H9 (cell line): ENCODE measurements around the gene ITPKB. TPM values are rescaled to one million over a fixed set of nuclear protein-coding genes. Genes with fewer than 3 reads are reported as not detected.

Experiments
- DNase-seq: peaks from one replicate; pipeline ENCODE4 v3.0.0-alpha.2; 2017
- H2AFZ ChIP-seq: one replicate; pipeline ENCODE4 v1.6.1; 2013; ENCODE audit warnings: mild to moderate bottlenecking, low read length, control low read depth, moderate library complexity
- H2AK5ac ChIP-seq: 2 replicates; pipeline ENCODE4 v1.6.1; 2013; ENCODE audit warnings: low read length, control low read depth, mixed read lengths; ENCODE audit not compliant: insufficient read length
- H2BK120ac ChIP-seq: one replicate; pipeline ENCODE4 v1.6.1; 2013; ENCODE audit warnings: low read depth, mild to moderate bottlenecking, low read length, control low read depth, inconsistent platforms; ENCODE audit not compliant: poor library complexity, severe bottlenecking
- H2BK12ac ChIP-seq: 2 replicates; pipeline ENCODE4 v1.6.1; 2013; ENCODE audit warnings: low read length, control low read depth, mixed read lengths, low read depth; ENCODE audit not compliant: insufficient read length
- H2BK15ac ChIP-seq: 2 replicates; pipeline ENCODE4 v1.6.1; 2013; ENCODE audit warnings: low read depth, low read length, control low read depth
- H2BK20ac ChIP-seq: one replicate; pipeline ENCODE4 v1.6.1; 2013; ENCODE audit warnings: low read depth, mild to moderate bottlenecking, low read length, control low read depth, inconsistent platforms; ENCODE audit not compliant: poor library complexity, severe bottlenecking
- H2BK5ac ChIP-seq: 2 replicates; pipeline ENCODE4 v1.6.1; 2013; ENCODE audit warnings: low read length, control low read depth, mixed read lengths; ENCODE audit not compliant: insufficient read length
- H3K14ac ChIP-seq: 2 replicates; pipeline ENCODE4 v1.6.1; 2013; ENCODE audit warnings: low read length, control low read depth; ENCODE audit not compliant: insufficient read depth
- H3K18ac ChIP-seq: 2 replicates; pipeline ENCODE4 v1.6.1; 2013; ENCODE audit warnings: low read depth, mild to moderate bottlenecking, mixed read lengths, low read length, control low read depth; ENCODE audit not compliant: insufficient read length
- H3K23ac ChIP-seq: 2 replicates; pipeline ENCODE4 v1.6.1; 2013; ENCODE audit warnings: low read length, control low read depth, mixed read lengths, low read depth; ENCODE audit not compliant: insufficient read length
- H3K23me2 ChIP-seq: 2 replicates; pipeline ENCODE4 v1.6.1; 2013; ENCODE audit warnings: low read depth, mild to moderate bottlenecking, mixed read lengths, low read length, control low read depth; ENCODE audit not compliant: insufficient read length, poor library complexity, severe bottlenecking
- H3K27ac ChIP-seq: 2 replicates; pipeline ENCODE4 v1.5.1; 2013; ENCODE audit warnings: low read length, control low read depth, mixed read lengths, low read depth; ENCODE audit not compliant: insufficient read length
- H3K27me3 ChIP-seq: 2 replicates; pipeline ENCODE4 v1.6.1; 2013; ENCODE audit warnings: low read length, control low read depth, inconsistent platforms; ENCODE audit not compliant: insufficient read depth
- H3K4ac ChIP-seq: 2 replicates; pipeline ENCODE4 v1.6.1; 2013; ENCODE audit warnings: low read depth, mild to moderate bottlenecking, control low read depth, inconsistent platforms, low read length, moderate library complexity
- H3K4me1 ChIP-seq: 2 replicates; pipeline ENCODE4 v1.6.1; 2013; ENCODE audit warnings: low read length, control low read depth, inconsistent platforms; ENCODE audit not compliant: insufficient read depth
- H3K4me2 ChIP-seq: 2 replicates; pipeline ENCODE4 v1.6.1; 2013; ENCODE audit warnings: low read length, control low read depth, mixed read lengths; ENCODE audit not compliant: insufficient read length, insufficient read depth
- H3K56ac ChIP-seq: 2 replicates; pipeline ENCODE4 v1.6.1; 2013; ENCODE audit warnings: low read depth, mild to moderate bottlenecking, mixed read lengths, low read length, control low read depth; ENCODE audit not compliant: insufficient read length
- H3K79me1 ChIP-seq: 2 replicates; pipeline ENCODE4 v1.6.1; 2013; ENCODE audit warnings: low read depth, mild to moderate bottlenecking, moderate library complexity, low read length, control low read depth, inconsistent platforms; ENCODE audit not compliant: insufficient read depth, poor library complexity, severe bottlenecking
- H3K79me2 ChIP-seq: 2 replicates; pipeline ENCODE4 v1.6.1; 2013; ENCODE audit warnings: low read length, control low read depth, inconsistent platforms; ENCODE audit not compliant: insufficient read depth
- H3K9ac ChIP-seq: 2 replicates; pipeline ENCODE4 v1.6.1; 2013; ENCODE audit warnings: low read length, control low read depth, mixed read lengths; ENCODE audit not compliant: insufficient read length; ENCODE audit errors: extremely low read depth
- H3K9me3 ChIP-seq: one replicate; pipeline ENCODE4 v1.6.1; 2013; ENCODE audit warnings: low read depth, low read length, inconsistent platforms; ENCODE audit not compliant: control insufficient read depth
- H3T11ph ChIP-seq: one replicate; pipeline ENCODE4 v1.6.1; 2013; ENCODE audit warnings: mild to moderate bottlenecking, low read length, control low read depth, inconsistent platforms
- H4K20me1 ChIP-seq: one replicate; pipeline ENCODE4 v1.6.1; 2013; ENCODE audit not compliant: control insufficient read depth, insufficient read length, insufficient read depth
- H4K5ac ChIP-seq: 2 replicates; pipeline ENCODE4 v1.6.1; 2013; ENCODE audit warnings: low read depth, mild to moderate bottlenecking, mixed read lengths, low read length, control low read depth; ENCODE audit not compliant: insufficient read length
- H4K8ac ChIP-seq: replicated peaks from 2 replicates; pipeline ENCODE4 v1.6.1; 2013; ENCODE audit warnings: low read length, control low read depth, mixed read lengths, low read depth; ENCODE audit not compliant: insufficient read length
- H4K91ac ChIP-seq: 2 replicates; pipeline ENCODE4 v1.6.1; 2013; ENCODE audit warnings: low read depth, mild to moderate bottlenecking, moderate library complexity, mixed read lengths, low read length, control low read depth; ENCODE audit not compliant: insufficient read length
- H3K27ac Mint-ChIP-seq, 3 experiments: 2 replicates in 2 of 3; 3 replicates in 1 of 3; pipeline ENCODE4 v1.8.0; 2020 to 2021; ENCODE audit warnings: mixed read lengths in 3 of 3, mild to moderate bottlenecking in 1 of 3, moderate library complexity in 1 of 3
- H3K27me3 Mint-ChIP-seq: 2 replicates; pipeline ENCODE4 v1.8.0; 2021; ENCODE audit warnings: low read depth, mild to moderate bottlenecking, moderate library complexity, mixed read lengths
- H3K36me3 Mint-ChIP-seq, 3 experiments: 2 replicates in 2 of 3; 3 replicates in 1 of 3; pipeline ENCODE4 v1.8.0; 2020 to 2021; ENCODE audit warnings: low read depth in 3 of 3, mixed read lengths in 3 of 3; ENCODE audit not compliant: insufficient read depth in 1 of 3
- H3K4me1 Mint-ChIP-seq, 2 experiments: 2 replicates each; pipeline ENCODE4 v1.8.0; 2020; ENCODE audit warnings: mixed read lengths in 2 of 2
- H3K4me3 Mint-ChIP-seq, 2 experiments: 2 replicates in 1 of 2; 3 replicates in 1 of 2; pipeline ENCODE4 v1.8.0; 2020 to 2021; ENCODE audit warnings: mild to moderate bottlenecking in 2 of 2, mixed read lengths in 2 of 2, moderate library complexity in 1 of 2
- H3K9me3 Mint-ChIP-seq, 2 experiments: 2 replicates in 1 of 2; 3 replicates in 1 of 2; pipeline ENCODE4 v1.8.0; 2020; ENCODE audit warnings: mild to moderate bottlenecking in 2 of 2, mixed read lengths in 2 of 2, moderate library complexity in 1 of 2
- WGBS: extraction: QIAGEN DNeasy Blood & Tissue Kit; methylation state at CpG from one replicate; pipeline ENCODE4 v1.1.7; 2013; ENCODE audit warnings: missing lambda C conversion rate, low lambda C conversion rate, mixed read lengths; ENCODE audit not compliant: insufficient read length; ENCODE audit errors: extremely low coverage; 5-methylcytosine and 5-hydroxymethylcytosine counted together
- total RNA-seq: library from RNA; stranded (reverse); gene quantifications from 2 replicates; pipeline ENCODE4 v1.2.1, GENCODE V29; 2021
- TF ChIP-seq, protein P1 (sequence below): fragments of 200-600 bp; sonication (generic); conservative IDR thresholded peaks from 3 replicates; pipeline ENCODE4 v1.8.0; 2021; ENCODE audit warnings: antibody characterized with exemption, mild to moderate bottlenecking

Gene ITPKB
- total RNA-seq, 1 experiment from 2014 or later = 3.8 TPM

DNA sequence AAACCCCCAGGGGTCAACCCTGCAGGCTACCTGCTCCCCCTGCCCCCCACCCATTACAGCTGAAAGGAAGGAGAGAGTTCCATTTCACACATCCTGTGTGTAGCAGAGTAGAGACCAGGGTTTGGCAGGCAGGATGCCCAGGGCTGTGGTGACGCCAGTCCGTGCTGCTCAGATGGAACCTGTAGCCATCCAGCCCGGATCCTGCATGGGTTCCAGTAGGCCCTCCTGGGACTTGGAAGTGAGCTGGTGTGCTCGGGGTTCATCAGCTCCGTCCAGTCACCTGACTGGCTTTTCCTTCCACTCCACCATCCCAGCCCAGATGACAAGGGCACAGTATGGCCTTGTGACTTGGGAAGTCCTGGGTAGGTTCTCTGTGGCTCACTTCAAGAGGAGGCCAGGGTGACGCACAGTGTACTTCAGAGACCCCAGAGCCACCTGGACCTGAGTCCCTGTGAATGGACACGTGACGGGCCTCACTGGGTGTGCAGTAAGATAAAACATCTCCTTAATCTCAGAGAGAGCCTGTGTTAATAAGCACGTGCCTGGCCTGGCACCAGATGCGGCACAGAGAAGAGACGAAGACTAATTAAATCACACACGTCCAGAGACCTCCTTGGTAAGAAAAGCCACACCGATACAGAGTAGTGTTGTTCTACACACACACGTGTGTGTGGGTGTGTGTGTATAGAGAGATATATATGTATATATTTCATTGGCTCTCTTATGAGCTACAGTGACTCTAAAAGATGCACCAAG is 16.0 kb downstream of the ITPKB start:
- H2AK5ac ChIP-seq = no peak overlapping the region
- H3K27me3 ChIP-seq = no peaks in the 10 kb centered on the region
- H2BK20ac ChIP-seq = no peak overlapping the region
- no peaks in the 10 kb centered on the region for H3K79me1 ChIP-seq
- no peaks in the 10 kb centered on the region for H3K79me2 ChIP-seq
- no CpG with 5 or more reads among the region's 14 CpGs for WGBS
- H2BK12ac ChIP-seq = no peak overlapping the region
- H2BK120ac ChIP-seq = no peak overlapping the region
- no peak overlapping the region for H4K5ac ChIP-seq
- H4K91ac ChIP-seq = peak overlapping the region; percentile 4
- H3K14ac ChIP-seq = peak overlapping the region; percentile 41; the same call in 1 of the 2 replicates
- H2BK5ac ChIP-seq = no peak overlapping the region
- H3K4me1 Mint-ChIP-seq = peaks cover 50 to 51% of the 10 kb centered on the region in 2 experiments
- no peak overlapping the region for H2BK15ac ChIP-seq
- no peak overlapping the region for H2AFZ ChIP-seq
- H3K4me1 ChIP-seq = peaks cover 24% of the 10 kb centered on the region; the same call in 1 of the 2 replicates
- H3K4me2 ChIP-seq = no peak overlapping the region
- no peak overlapping the region for H3K4ac ChIP-seq
- no peaks in the 10 kb centered on the region for H3K23me2 ChIP-seq
- no peak overlapping the region for H3K23ac ChIP-seq
- H4K8ac ChIP-seq = no peak overlapping the region
- TF ChIP-seq, protein P1, sequence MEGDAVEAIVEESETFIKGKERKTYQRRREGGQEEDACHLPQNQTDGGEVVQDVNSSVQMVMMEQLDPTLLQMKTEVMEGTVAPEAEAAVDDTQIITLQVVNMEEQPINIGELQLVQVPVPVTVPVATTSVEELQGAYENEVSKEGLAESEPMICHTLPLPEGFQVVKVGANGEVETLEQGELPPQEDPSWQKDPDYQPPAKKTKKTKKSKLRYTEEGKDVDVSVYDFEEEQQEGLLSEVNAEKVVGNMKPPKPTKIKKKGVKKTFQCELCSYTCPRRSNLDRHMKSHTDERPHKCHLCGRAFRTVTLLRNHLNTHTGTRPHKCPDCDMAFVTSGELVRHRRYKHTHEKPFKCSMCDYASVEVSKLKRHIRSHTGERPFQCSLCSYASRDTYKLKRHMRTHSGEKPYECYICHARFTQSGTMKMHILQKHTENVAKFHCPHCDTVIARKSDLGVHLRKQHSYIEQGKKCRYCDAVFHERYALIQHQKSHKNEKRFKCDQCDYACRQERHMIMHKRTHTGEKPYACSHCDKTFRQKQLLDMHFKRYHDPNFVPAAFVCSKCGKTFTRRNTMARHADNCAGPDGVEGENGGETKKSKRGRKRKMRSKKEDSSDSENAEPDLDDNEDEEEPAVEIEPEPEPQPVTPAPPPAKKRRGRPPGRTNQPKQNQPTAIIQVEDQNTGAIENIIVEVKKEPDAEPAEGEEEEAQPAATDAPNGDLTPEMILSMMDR = no peak
- H3T11ph ChIP-seq = no peak overlapping the region
- H3K9me3 ChIP-seq = no peaks in the 10 kb centered on the region
- no peak for DNase-seq
- no peak overlapping the region for H3K4me3 Mint-ChIP-seq
- H3K27ac Mint-ChIP-seq = peak overlapping the region in 2 of 3 experiments; percentile 27 to 31; a peak in 2 of 7 replicates
- no peak overlapping the region for H3K56ac ChIP-seq
- no peak overlapping the region for H3K27ac ChIP-seq
- H3K9ac ChIP-seq = no peak overlapping the region
- H4K20me1 ChIP-seq = no peaks in the 10 kb centered on the region
- no peaks in the 10 kb centered on the region for H3K9me3 Mint-ChIP-seq
- H3K36me3 Mint-ChIP-seq = no peaks in the 10 kb centered on the region; a peak in 1 of 7 replicates
- H3K27me3 Mint-ChIP-seq = no peaks in the 10 kb centered on the region; the same call in none of the 2 replicates
- H3K18ac ChIP-seq = peak overlapping the region; percentile 22
